ENCODE measurements around the gene CUL2.

The CUL2 gene

DNA sequence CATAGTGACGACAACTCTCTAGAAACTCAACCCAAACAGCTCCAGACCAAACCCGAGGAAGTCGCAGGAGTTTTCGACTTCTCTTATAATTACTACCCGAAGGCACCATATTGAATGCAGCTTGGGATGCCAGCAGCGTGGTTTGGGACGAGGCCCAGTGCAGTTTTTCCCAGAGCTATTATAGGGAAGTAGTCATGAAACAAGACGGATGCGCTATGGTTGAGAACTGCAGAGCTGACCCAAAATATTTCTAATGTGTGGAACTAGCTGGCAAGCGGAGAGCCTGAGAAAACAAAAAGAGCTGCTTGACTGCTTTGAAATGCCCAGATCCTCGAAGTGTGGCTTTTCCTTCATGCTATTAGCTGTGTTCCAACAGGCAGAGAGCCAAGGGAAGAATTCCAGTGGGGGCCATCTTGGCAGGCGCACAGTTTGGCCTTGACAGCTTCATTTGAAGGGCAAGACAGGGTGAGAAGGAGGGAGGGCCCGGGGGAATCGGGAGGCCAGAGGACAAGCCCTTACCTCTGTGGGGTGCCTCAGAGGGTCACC is 122.7 kb downstream of the CUL2 start:
- H3K4me3 ChIP-seq (ENCODE audit: low read depth, low read length) = no peak overlapping the region
- TF ChIP-seq, protein P1, sequence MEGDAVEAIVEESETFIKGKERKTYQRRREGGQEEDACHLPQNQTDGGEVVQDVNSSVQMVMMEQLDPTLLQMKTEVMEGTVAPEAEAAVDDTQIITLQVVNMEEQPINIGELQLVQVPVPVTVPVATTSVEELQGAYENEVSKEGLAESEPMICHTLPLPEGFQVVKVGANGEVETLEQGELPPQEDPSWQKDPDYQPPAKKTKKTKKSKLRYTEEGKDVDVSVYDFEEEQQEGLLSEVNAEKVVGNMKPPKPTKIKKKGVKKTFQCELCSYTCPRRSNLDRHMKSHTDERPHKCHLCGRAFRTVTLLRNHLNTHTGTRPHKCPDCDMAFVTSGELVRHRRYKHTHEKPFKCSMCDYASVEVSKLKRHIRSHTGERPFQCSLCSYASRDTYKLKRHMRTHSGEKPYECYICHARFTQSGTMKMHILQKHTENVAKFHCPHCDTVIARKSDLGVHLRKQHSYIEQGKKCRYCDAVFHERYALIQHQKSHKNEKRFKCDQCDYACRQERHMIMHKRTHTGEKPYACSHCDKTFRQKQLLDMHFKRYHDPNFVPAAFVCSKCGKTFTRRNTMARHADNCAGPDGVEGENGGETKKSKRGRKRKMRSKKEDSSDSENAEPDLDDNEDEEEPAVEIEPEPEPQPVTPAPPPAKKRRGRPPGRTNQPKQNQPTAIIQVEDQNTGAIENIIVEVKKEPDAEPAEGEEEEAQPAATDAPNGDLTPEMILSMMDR (IDR thresholded peaks at IDR 0.05; ENCODE audit: low read depth, low read length) = no peak

DNA sequence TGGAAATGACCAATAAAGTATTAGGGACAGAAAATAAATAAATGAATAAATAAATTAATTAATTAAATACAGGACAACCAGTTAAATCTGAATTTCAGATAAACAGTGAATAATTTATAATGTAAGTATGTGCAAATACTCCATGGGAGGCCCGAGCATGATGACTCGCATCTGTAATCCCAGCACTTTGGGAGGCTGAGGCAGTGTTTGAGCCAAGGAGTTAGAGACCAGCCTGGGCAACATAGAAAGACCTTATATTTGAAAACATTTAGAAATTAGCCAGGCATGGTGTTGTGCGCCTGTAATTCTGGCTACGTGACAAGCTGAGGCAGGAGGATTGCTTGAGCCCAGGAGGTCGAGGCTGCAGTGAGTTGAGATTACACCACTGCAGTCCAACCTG is 123.7 kb downstream of the CUL2 start:
- no peak overlapping the region for H3K4me3 ChIP-seq (ENCODE audit: low read depth, low read length)
- TF ChIP-seq, protein P1 (IDR thresholded peaks at IDR 0.05; ENCODE audit: low read depth, low read length) = no peak

DNA sequence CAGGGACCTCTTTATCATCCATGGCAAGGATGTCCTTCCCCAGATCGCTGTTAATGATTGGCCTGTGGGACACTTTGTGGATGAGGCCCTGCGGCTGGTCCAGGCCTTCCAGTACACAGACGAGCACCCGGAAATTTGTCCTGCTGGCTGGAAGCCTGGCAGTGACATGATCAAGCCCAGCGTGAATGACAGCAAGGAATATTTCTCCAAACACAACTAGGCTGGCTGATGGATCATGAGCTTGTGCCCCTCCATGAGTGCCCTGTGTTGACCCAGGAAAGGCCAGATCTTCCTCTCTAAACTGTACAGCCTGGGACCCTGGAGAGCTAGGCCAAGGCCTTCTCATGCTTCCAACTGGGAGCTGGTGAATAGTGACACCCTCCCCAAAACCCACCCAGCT is 124.1 kb downstream of the CUL2 start:
- TF ChIP-seq, protein P1 (IDR thresholded peaks at IDR 0.05; ENCODE audit: low read depth, low read length) = no peak
- H3K4me3 ChIP-seq (ENCODE audit: low read depth, low read length) = no peak overlapping the region

DNA sequence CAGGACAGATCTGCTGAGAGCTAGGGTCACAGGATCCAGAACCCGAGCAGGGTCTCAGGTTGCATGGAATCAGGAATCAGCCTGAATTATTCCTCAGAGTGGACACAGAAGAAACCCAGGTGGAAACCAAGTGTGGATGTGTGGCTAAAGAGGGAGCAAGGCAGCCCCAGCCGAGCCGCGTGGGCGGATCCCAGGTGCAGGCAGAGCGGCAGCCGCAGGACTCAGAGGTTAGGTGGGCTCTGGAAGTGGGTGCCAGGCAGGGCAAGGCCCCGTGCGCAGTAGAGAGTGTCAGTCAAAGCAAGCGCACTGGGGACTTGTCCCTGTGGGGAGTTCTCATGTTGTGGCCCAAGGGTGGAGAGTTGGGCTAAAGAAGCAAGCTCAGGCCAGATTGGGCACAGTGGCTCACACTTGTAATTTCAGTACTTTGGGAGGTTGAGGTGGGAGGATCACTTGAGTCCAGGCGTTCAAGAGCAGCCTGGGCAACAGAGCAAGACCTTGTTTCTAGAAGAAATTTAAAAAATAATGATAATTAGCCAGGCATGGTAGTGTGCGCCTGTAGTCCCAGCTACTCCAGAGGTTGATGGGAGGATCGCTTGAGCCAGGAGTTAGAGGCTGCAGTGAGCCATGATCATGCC is 125.9 kb downstream of the CUL2 start:
- H3K4me3 ChIP-seq (ENCODE audit: low read depth, low read length) = no peak overlapping the region
- TF ChIP-seq, protein P1 (IDR thresholded peaks at IDR 0.05; ENCODE audit: low read depth, low read length) = no peak

DNA sequence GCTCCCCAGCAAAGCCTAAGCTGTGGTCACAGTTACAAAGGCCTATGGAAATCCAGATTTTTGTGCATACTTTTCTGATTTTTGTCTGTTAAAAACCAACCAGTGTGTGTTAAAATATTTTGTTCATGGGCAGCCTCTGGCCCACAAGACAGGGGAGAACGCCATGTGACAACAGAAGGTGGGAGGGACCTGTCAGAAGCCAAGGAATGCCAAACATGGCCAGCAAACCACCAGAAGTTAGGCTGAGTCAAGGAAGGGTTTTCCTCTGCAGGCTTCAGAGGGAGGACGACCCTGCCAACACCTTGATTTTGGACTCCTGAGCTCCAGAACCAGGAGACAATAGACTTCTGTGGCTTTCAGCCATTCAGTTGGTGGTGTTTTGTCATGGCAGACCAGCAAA is 127.3 kb downstream of the CUL2 start:
- TF ChIP-seq, protein P1 (IDR thresholded peaks at IDR 0.05; ENCODE audit: low read depth, low read length) = no peak

DNA sequence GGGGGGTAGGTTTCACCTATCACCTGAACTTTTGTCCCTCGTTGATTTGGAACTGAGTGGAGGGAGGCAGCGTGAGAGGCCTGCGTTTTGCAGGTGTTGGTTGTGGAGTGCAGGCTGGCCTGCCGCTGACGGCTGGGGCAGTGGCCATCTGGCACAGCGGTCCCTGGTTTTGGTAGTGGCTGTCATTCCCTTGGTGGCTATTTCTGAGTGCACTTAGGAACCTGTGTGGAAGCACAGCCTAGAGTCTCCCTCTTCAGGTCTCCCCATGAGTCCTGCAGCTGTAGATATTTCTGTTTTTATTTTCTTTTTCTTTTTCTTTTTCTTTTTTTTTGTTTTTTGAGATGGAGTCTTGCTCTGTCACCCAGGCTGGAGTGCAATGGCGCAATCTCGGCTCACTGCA is 129.2 kb downstream of the CUL2 start:
- H3K4me3 ChIP-seq (ENCODE audit: low read depth, low read length) = no peak overlapping the region
- TF ChIP-seq, protein P1 (IDR thresholded peaks at IDR 0.05; ENCODE audit: low read depth, low read length) = no peak

More for the DNA sequence above, 127.3 kb downstream of the CUL2 start:
- H3K4me3 ChIP-seq (ENCODE audit: low read depth, low read length) = no peak overlapping the region

DNA sequence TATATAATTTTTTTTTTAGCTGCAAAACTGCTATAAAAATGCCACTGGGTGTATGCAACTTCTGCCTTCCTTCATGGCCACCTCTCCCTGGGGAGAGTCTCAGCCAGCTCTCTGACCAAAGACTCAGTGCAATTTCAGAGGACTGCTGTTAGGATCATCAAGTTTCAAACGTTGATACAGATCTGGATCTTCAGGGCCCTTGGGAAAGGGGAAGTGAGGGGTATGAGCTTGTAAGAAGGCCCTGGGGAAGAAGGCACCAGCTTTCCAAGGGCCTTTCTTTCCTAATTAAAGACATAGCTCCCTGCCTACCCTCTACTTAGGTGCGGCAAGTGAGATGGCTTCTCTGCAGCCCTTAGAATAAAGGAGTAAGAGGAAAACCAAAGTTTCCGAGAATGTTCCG is 130.4 kb downstream of the CUL2 start:
- TF ChIP-seq, protein P1 (IDR thresholded peaks at IDR 0.05; ENCODE audit: low read depth, low read length) = no peak
- no peak overlapping the region for H3K4me3 ChIP-seq (ENCODE audit: low read depth, low read length)

Data from WI38 (cell line).